ENCODE measurements around the gene RRAD. TPM values are rescaled to one million over a fixed set of nuclear protein-coding genes. Genes with fewer than 3 reads are reported as not detected.

RRAD gene
- total RNA-seq, 2 donors from 2014 or later = 173 to 266 TPM

DNA sequence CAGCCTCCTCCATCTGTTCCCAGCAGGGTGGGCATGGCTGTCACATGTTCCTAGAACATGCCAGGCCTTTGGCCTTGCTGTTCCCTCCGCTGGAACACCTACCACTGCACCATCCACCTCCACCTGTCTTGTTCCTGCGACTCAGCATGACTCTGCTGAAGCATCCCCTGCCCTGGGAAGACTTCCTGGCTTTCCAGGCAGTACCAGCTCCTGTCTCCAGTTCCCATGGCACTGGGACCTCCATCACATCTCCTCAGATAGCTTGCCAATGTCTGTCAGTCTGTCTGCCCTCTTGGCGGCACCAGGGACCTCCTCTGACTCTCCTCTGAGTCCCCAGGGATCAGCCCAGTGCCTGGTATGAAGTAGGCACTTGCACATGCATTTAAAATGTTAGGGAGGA lies 29.3 kb downstream of the RRAD start:
- H3K4me1 ChIP-seq = peaks cover 0 to 32% of the 10 kb centered on the region in 2 donors
- H3K27ac ChIP-seq = no peak overlapping the region
- no peaks in the 10 kb centered on the region for H3K27me3 ChIP-seq
- no peak for DNase-seq (ENCODE audit: low spot score)
- no peaks in the 10 kb centered on the region for H3K36me3 ChIP-seq
- TF ChIP-seq, protein P1, sequence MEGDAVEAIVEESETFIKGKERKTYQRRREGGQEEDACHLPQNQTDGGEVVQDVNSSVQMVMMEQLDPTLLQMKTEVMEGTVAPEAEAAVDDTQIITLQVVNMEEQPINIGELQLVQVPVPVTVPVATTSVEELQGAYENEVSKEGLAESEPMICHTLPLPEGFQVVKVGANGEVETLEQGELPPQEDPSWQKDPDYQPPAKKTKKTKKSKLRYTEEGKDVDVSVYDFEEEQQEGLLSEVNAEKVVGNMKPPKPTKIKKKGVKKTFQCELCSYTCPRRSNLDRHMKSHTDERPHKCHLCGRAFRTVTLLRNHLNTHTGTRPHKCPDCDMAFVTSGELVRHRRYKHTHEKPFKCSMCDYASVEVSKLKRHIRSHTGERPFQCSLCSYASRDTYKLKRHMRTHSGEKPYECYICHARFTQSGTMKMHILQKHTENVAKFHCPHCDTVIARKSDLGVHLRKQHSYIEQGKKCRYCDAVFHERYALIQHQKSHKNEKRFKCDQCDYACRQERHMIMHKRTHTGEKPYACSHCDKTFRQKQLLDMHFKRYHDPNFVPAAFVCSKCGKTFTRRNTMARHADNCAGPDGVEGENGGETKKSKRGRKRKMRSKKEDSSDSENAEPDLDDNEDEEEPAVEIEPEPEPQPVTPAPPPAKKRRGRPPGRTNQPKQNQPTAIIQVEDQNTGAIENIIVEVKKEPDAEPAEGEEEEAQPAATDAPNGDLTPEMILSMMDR (IDR thresholded peaks at IDR 0.05) = no peak
- no peak overlapping the region for H3K4me3 ChIP-seq
- no peaks in the 10 kb centered on the region for H3K9me3 ChIP-seq

DNA sequence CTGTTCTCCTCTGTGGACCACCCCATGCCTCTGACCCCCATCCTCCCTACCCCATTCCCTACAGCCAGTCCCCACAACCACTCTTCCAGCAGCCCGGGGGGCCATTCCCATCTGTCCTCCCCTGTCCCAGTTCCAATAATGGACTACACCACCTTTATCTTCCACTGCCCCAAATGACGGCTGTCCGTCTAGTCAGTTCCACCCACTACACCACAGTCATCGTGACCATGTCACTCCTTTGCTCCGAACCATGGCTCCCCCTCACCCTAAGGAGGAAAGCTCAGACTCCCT lies 29.7 kb downstream of the RRAD start:
- no peaks in the 10 kb centered on the region for H3K27me3 ChIP-seq
- peaks cover 0 to 28% of the 10 kb centered on the region in 2 donors for H3K4me1 ChIP-seq
- H3K36me3 ChIP-seq = no peaks in the 10 kb centered on the region

DNA sequence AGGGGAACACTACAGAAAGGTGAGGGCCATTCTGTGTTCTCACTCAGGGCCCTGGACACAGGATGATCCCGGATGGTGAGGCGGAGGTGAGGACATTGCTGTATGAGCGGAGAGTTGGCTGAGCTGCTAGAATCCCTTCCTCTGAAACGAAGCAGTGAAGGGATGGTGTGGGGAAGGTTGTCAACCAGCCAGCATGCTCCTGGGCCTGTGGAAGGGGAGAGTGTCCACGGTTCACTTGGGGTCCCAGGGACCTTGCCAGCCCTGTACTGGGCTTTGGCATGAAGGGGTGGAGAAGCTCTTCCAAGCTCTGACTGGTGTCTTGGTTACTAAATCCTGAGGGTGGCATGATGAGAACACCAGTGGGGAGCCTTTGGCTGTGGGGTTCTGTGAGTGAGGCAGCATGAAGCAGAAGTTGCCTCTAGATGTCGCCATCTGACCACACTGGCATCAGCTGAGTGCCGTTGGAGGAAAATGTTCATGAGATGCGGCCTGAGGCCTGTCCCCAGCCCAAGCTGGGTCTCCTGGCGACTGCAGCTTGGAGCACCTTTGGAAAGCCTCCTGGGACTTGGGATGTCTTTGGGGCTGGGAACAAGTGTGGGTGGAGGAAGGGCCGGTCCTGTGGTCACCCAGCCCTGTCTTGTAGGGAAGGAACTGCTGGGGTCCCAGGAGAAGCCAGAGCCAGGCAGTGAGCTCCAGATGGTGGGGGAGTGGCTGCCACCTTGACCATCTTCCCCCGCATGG lies 30.2 kb downstream of the RRAD start:
- no peak for DNase-seq (ENCODE audit: low spot score)
- Histone ChIP-seq H3K27me3 (no peaks in the 10 kb centered on the region), H3K36me3 (no peaks in the 10 kb centered on the region), H3K27ac (peak overlapping the region; percentile 34 to 36), H3K4me3 (no peak overlapping the region), H3K9me3 (no peaks in the 10 kb centered on the region), H3K4me1 (peaks cover 0 to 23% of the 10 kb centered on the region in 2 donors)
- TF ChIP-seq, protein P1 (IDR thresholded peaks at IDR 0.05) = peak; percentile 69 to 92

More for the DNA sequence above, 29.7 kb downstream of the RRAD start:
- Histone ChIP-seq H3K9me3 (no peaks in the 10 kb centered on the region), H3K4me3 (no peak overlapping the region), H3K27ac (peak overlapping the region; percentile 34 to 36)
- no peak for DNase-seq (ENCODE audit: low spot score)
- TF ChIP-seq, protein P1 (IDR thresholded peaks at IDR 0.05) = no peak

DNA sequence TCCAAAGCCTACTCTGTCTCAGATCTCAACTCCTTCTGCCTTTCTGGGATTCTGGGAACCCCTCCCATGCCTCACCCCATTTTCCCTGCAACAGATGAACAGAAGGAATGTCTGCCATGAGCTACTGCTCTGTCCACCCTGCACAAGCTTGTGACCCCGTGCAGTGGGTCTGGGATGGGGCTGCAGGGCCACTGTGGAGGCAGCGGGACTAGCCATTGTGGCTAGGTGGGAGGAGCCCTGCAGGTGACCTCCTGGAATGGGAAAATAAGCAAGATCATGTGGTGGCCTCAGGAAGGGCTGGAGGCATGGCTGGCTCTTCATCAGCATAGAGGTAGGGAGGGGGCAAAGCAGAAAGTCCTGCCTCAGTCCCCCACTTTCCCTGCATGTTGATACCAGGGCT lies 31.3 kb downstream of the RRAD start:
- TF ChIP-seq, protein P1 (IDR thresholded peaks at IDR 0.05) = no peak
- Histone ChIP-seq H3K9me3 (no peaks in the 10 kb centered on the region), H3K27ac (no peak overlapping the region), H3K4me3 (no peak overlapping the region), H3K4me1 (peaks cover 0 to 12% of the 10 kb centered on the region in 2 donors), H3K36me3 (no peaks in the 10 kb centered on the region), H3K27me3 (no peaks in the 10 kb centered on the region)
- no peak for DNase-seq (ENCODE audit: low spot score)

DNA sequence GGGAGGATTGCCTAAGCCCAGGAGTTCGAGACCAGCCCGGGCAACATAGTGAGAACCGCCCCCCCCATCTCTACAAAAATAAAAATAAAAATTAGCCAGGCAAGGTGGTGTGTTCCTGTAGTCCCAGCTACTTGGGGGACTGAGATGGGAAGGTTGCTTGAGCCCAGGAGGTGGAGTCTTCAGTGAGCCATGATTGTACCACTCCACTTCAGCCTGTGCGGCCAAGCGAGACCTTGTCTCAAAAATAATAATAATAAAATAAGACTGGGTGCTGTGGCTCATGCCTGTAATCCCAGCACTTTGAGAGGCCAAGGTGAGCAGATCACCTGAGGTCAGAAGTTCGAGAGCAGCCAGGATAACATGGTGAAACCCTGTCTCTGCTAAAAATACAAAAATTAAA lies 33.5 kb downstream of the RRAD start:
- H3K9me3 ChIP-seq = no peaks in the 10 kb centered on the region
- no peaks in the 10 kb centered on the region for H3K27me3 ChIP-seq
- no peak overlapping the region for H3K4me3 ChIP-seq
- H3K4me1 ChIP-seq = peaks cover 0 to 3% of the 10 kb centered on the region in 2 donors
- DNase-seq (ENCODE audit: low spot score) = no peak
- TF ChIP-seq, protein P1 (IDR thresholded peaks at IDR 0.05) = no peak
- H3K27ac ChIP-seq = no peak overlapping the region
- no peaks in the 10 kb centered on the region for H3K36me3 ChIP-seq

DNA sequence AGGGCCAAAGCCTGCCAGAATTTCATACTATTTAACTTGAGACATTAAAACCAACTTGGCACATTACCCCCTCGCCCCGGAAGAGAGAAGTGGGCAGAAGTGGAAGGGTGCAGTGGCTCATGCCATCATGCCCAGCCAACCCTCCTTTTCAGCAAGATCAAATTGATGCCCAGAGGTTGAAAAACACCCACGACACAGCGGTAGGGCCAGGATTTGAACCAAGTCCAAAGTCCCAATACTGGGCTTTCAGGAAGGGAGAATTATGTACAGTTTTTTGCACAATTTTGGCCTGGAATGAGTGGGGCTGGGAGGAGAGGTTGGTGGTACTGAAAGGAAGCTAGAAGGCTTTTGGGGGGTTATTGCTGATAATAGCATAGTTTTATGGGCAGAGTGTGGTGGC lies 34.0 kb downstream of the RRAD start:
- Histone ChIP-seq H3K27ac (no peak overlapping the region), H3K4me1 (peaks cover 0 to 3% of the 10 kb centered on the region in 2 donors), H3K36me3 (no peaks in the 10 kb centered on the region), H3K9me3 (no peaks in the 10 kb centered on the region), H3K4me3 (no peak overlapping the region), H3K27me3 (no peaks in the 10 kb centered on the region)
- DNase-seq (ENCODE audit: low spot score) = no peak
- TF ChIP-seq, protein P1 (IDR thresholded peaks at IDR 0.05) = no peak
